Measurements from ENCODE around the gene SOCS3. TPM values are rescaled to one million over a fixed set of nuclear protein-coding genes. Genes with fewer than 3 reads are reported as not detected.

SOCS3 gene
- total and polyA plus RNA-seq, 2 experiments from 2014 or later, result 13.2 to 32.9 TPM

- Histone ChIP-seq H2AFZ (no peak overlapping the region; the same call in 1 of the 2 replicates), H4K20me1 (replicated peaks; ENCODE audit: insufficient read depth) (no peaks in the 10 kb centered on the region), H3K9me2 (ENCODE audit: insufficient read depth) (no peaks in the 10 kb centered on the region), H3K4me2 (peak overlapping the region; percentile 86; the same call in 1 of the 2 replicates), H3K27me3 (ENCODE audit: insufficient read depth) (no peaks in the 10 kb centered on the region), H3K4me3 (no peak overlapping the region; the same call in 1 of the 2 replicates), H3K79me2 (replicated peaks; ENCODE audit: insufficient read depth) (no peaks in the 10 kb centered on the region), H3K4me1 (ENCODE audit: insufficient read depth) (peaks cover 38% of the 10 kb centered on the region), H3F3A (replicated peaks; ENCODE audit: low read depth) (peaks cover 30% of the 10 kb centered on the region), H3K36me3 (ENCODE audit: insufficient read depth) (no peaks in the 10 kb centered on the region), H3K27ac (ENCODE audit: low read depth) (no peak overlapping the region; the same call in 1 of the 2 replicates)
- DNase-seq (ENCODE audit: low spot score) (no peak), ATAC-seq (peak; percentile 1; the same call in 2 of the 3 replicates)
- Mint-ChIP-seq H3K9me3 (no peaks in the 10 kb centered on the region), H3K36me3 (ENCODE audit: low read depth) (no peaks in the 10 kb centered on the region), H3K27me3 (ENCODE audit: insufficient read depth, low read depth, poor library complexity) (peaks cover 32% of the 10 kb centered on the region), H3K4me3 (no peak overlapping the region; the same call in 2 of the 3 replicates), H3K4me1 (peaks cover 48% of the 10 kb centered on the region), H3K27ac (no peak overlapping the region)
- TF ChIP-seq ZNF331 (CRISPR knock-in tag; IDR thresholded peaks at IDR 0.05; ENCODE audit: low read depth) (no peak), EZH2 (IDR thresholded peaks at IDR 0.05; ENCODE audit: low read depth, unreplicated experiment) (no peak), NANOG (IDR thresholded peaks at IDR 0.05; ENCODE audit: borderline replicate concordance) (no peak)
These were observed 42.0 kb downstream of the SOCS3 start for GRCh38 chr17:78317794-78318400.

- peak overlapping the region; percentile 38 for H3K4me3 Mint-ChIP-seq
- peak overlapping the region; percentile 87 for H3K27ac Mint-ChIP-seq
- peak; percentile 52 for ATAC-seq
- peaks cover 37% of the 10 kb centered on the region for H3K27me3 Mint-ChIP-seq (ENCODE audit: insufficient read depth, low read depth, poor library complexity)
- Histone ChIP-seq H3K9me2 (ENCODE audit: insufficient read depth) (no peaks in the 10 kb centered on the region), H3K4me2 (peak overlapping the region; percentile 86), H4K20me1 (replicated peaks; ENCODE audit: insufficient read depth) (no peaks in the 10 kb centered on the region), H2AFZ (no peak overlapping the region; the same call in 1 of the 2 replicates), H3K79me2 (replicated peaks; ENCODE audit: insufficient read depth) (no peaks in the 10 kb centered on the region), H3F3A (replicated peaks; ENCODE audit: low read depth) (peaks cover 33% of the 10 kb centered on the region), H3K4me1 (ENCODE audit: insufficient read depth) (peaks cover 38% of the 10 kb centered on the region), H3K27me3 (ENCODE audit: insufficient read depth) (0 out of 2 replicates have a peak, but pooled peaks cover 3% of the 10 kb centered on the region), H3K27ac (ENCODE audit: low read depth) (peak overlapping the region; percentile 95), H3K36me3 (ENCODE audit: insufficient read depth) (no peaks in the 10 kb centered on the region), H3K4me3 (peak overlapping the region; percentile 45)
- TF ChIP-seq POLR2AphosphoS5 (IDR thresholded peaks at IDR 0.05; ENCODE audit: low read depth) (peak; percentile 71), STAT1 (IDR thresholded peaks at IDR 0.05; ENCODE audit: unreplicated experiment) (no peak), ETS1 (IDR thresholded peaks at IDR 0.05) (no peak), ZNF462 (CRISPR knock-in tag; IDR thresholded peaks at IDR 0.05) (no peak)
- peaks cover 44% of the 10 kb centered on the region for H3K4me1 Mint-ChIP-seq
- no peaks in the 10 kb centered on the region for H3K9me3 Mint-ChIP-seq
- H3K36me3 Mint-ChIP-seq (ENCODE audit: low read depth), result no peaks in the 10 kb centered on the region
- peak; percentile 93 for DNase-seq (ENCODE audit: low spot score)
These were observed 42.7 kb downstream of the SOCS3 start for GRCh38 chr17:78316867-78317789.
